ENCODE measurements around the gene RASSF1.

RASSF1 gene

GRCh38 chr3:50365080-50365841 is 24.6 kb upstream of the RASSF1 start:
- peak; percentile 66 for DNase-seq (ENCODE audit: low read depth)

GRCh38 chr3:50364573-50365079 is 24.0 kb upstream of the RASSF1 start:
- DNase-seq (ENCODE audit: low read depth) = no peak

DNA sequence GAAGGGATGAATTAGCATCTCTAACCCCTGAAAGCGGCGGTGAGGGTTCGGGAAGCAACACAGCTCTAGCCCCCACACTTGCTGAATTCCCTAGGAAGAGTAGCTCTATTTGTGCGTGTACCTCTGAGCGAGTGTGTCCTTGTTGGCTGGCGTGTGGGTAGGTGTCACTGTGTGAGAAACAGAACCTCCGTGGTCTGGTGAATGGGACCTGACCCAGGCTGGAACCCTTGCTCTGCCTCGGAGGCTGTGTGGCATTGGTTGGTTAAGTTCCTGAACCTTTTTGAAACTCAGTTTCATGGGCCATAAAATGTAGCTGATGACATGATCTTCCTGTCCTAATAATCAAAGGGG is 19.1 kb upstream of the RASSF1 start:
- no peak for DNase-seq (ENCODE audit: low read depth)

DNA sequence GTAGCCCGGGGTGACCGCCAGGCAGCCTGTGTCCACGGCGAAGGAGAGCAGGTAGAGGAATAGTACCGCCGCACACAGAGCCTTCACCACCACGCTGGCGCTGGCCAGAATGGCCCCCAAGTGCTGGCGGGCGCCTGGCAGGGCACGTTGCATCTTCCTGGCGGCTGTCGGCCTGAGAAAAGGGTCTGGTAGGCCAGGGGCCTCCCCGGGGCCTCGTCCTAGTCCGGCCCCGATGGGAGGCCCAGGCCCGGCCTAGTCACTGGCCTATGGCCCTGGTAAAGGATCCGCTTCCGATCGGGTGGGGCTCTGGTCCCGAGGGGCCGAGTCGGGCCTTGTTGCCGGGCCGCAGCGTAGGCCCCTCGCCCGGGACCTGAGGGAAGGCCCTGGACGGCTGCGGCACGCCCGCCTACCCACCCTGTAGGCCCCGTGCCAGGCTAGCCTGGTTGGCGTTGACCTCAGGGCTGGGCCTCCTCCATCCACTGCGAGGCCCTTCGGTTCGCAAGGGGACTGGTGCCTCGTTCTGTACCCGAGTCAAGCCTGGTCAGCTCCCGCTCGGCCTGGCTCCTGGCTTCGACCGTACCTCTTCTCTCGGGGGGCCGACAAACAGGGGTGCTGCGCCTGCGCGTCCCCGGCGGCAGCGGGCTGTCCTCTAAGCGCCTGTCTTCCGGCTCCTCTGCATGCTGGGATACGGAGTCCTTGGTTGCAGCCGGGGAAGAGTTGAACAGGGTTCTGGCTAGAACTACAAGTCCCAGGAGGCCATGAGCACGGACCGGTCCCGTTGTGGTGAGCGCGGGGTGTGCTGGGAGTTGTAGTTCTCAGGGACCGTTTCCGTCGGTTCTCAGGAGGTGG is 18.5 kb upstream of the RASSF1 start, which contains the start of gene TMEM115:
TMEM115 (minus strand) TSS at position 611 of the 849 bp plus-strand sequence; CDS start at position 153, 458 bp downstream.
- DNase-seq (ENCODE audit: low read depth) = peak; percentile 98

DNA sequence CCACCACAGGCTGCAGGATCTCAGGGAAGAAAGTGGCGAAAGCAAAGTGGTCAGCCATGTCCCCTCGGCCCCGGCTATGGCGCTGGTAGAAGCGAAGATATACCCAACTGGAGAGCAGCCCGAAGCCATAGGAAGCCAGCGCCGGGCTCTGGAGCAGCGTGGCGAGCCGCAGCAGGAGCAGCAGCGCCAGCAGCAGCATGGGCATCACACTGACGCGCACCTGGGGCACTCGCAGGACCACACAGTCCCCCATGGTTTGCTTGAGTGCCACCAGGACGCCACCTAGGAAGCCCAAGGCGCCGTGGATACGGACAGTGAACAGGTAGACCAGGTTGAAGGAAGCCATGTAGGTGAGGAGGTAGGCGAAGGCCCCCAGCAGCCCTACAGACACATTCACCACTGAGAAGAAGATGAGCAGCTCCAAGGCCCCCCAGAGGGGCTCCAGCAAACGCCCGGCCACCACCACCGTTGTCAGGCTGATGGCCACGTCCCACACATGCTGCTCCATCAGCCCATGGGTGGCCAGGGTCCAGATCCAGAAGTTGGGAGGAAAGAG is 17.8 kb upstream of the RASSF1 start:
- DNase-seq (ENCODE audit: low read depth) = no peak

GRCh38 chr3:50357481-50357880 is 16.8 kb upstream of the RASSF1 start:
- no peak for DNase-seq (ENCODE audit: low read depth)

- peak; percentile 37 for DNase-seq (ENCODE audit: low read depth)
Observed at GRCh38 chr3:50356553-50356952, 15.9 kb upstream of the RASSF1 start.

- no peak for DNase-seq (ENCODE audit: low read depth)
Observed at GRCh38 chr3:50355829-50356552, 15.4 kb upstream of the RASSF1 start.

DNA sequence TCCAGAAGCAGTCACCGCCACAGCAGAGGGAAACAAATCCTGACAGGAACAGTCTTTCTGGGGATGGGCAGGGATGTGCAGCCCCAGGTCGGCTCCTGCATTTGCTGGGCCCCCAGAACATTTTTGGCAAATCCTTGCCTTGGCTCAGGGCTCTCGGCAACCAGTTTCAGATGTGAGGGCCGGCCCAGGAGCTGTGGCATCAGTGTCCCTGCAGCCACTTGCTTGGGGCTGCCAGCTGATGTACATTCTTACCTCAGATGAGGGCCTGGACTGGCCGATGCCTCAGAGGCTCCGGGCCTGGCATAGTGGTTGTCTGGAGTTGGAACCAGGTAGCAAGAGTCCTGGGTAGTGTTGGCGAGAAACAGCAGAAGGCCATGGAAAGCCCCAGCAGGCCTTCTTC is 14.2 kb upstream of the RASSF1 start:
- no peak for DNase-seq (ENCODE audit: low read depth)

- no peak for DNase-seq (ENCODE audit: low read depth)
Observed at GRCh38 chr3:50354186-50354764, 13.6 kb upstream of the RASSF1 start.

GRCh38 chr3:50353245-50354004 is 12.8 kb upstream of the RASSF1 start:
- no peak for DNase-seq (ENCODE audit: low read depth)

GRCh38 chr3:50352781-50353180 is 12.1 kb upstream of the RASSF1 start:
- DNase-seq (ENCODE audit: low read depth) = peak; percentile 60

DNA sequence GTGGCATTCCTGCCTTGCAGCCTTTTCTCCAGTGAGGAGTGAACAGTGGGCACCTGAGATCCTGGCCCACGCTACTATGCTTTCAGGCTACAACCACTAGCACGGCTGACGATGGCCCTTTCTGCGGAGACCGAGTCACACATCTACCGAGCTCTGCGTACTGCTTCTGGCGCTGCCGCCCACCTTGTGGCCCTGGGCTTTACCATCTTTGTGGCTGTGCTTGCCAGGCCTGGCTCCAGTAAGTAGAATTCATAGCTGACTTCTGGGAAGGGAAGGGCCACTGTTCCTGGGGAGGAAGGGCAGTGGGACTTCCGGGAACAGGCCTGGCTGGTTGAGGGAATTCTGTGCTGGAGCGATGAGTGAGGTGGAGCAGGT is 10.7 kb upstream of the RASSF1 start:
- DNase-seq (ENCODE audit: low read depth) = no peak

DNA sequence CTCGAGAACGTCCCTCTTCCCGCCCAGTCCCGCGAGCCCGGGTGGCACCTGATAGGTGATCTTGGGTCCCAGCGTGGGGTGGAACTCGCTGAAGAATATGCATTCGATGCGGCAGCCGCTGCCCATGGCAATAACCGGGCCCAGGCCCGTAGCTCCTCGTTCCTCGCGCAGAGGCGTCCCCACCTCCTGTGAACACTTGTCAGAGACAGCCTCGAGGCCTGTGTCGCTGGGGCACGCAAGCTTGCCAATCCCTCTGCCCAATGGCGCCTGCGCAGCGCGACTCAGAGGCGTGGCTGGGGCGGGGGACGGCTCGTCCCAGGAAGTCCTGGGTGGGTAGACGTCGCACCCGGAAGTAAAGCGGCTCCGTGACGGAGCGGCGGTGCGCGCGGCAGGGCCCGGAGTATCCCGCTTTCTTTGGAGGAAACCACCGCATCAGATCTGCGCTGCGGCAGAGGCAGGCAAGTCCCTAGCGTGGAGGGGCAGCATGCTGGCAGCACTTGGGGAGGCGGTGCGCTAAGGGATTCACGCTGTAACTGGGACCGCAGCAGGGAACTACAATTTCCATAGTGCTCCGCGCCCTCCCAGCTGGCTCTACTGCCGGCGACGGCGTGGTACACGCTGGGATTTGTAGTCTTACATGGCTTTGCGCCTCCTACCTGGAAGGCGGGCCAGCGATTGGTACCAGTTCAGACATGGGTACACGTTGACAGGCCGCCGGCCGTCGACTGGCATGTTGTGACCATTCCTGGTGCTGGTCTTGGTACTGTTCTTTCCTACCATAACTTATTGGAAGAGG is 10.1 kb upstream of the RASSF1 start, which contains the start of the genes CYB561D2 and NPRL2:
CYB561D2 (plus strand) TSS at position 336 of the 796 bp plus-strand sequence. CDS start 572 bp downstream, outside the sequence.
NPRL2 (minus strand) TSS at position 249 of the 796 bp plus-strand sequence; CDS start at position 126, 123 bp downstream.
- DNase-seq (ENCODE audit: low read depth) = peak; percentile 92

GRCh38 chr3:50350213-50350526 is 9.5 kb upstream of the RASSF1 start:
- no peak for DNase-seq (ENCODE audit: low read depth)

DNA sequence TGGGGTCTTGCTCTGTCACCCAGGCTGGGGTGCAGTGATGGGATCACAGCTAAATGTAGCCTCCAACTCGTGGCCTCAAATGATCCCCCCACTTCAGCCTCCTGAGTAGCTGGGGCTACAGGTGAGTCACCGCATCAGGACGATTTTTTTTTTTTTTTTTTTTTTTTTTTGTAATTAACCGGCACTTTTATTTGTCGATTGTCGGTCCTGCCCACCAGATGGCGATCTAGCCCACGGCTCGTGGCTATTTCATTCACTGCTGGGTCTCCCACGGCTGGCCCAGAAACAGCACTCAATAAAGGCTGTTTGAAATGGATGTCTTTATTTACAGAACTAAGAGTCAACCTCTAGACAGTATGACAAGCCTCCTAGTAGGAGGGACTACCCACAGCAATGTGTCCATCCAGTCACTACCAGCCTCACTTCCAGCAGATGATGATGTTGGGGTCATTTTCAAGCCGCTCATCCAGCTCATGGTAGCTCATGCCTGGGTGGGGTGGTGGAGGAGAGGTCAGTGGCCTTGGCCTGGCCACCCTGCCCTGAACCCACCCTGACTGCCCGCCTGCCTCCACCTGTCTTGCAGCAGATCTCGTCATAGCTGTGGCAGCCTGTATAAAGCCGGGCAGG is 6.7 kb upstream of the RASSF1 start:
- peak; percentile 82 for DNase-seq (ENCODE audit: low read depth)

DNA sequence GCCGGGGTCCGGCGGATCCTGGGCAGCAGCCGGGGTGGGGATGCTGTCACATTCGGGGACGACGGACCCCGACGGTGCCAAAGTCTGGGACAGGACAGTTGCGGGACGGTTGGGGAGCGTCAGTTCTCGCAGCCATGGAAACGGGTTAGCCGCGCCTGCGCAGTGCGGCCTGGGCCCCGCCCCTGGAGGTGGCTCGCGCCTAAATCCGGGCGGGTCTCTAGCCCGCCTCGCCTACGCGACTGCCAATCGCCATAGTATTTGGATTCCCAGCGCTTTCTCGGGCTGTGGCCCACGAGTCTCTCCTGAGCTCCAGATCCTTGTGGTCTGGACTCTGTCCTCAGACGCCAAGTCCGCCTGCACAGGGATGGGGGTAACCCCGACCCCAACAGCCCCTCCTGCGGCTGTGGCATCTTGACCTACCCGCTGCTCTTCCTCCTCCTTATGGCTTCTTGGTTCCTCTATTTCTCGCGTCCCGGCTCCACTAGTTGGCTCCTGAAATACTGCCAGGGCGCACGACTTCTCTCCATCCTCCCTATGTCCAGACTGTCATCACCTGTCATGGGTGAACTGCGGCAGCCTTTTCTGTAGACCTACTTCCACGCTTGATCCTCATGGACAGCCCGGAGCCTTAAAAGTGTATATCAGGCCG is 5.1 kb upstream of the RASSF1 start, which contains the start of gene ZMYND10:
ZMYND10 (minus strand) TSS at position 147 of the 649 bp plus-strand sequence. CDS start 153 bp downstream, outside the sequence.
- DNase-seq (ENCODE audit: low read depth) = peak; percentile 74

GRCh38 chr3:50345008-50345407 is 4.4 kb upstream of the RASSF1 start:
- DNase-seq (ENCODE audit: low read depth) = no peak

Data from ELR (cell line).